ENCODE measurements around the gene SEMA3A. TPM values are rescaled to one million over a fixed set of nuclear protein-coding genes. Genes with fewer than 3 reads are reported as not detected.

Gene SEMA3A
- total RNA-seq, 1 donor from 2014 or later: 6.2 TPM

GRCh38 chr7:84188786-84189405, 5.7 kb downstream of the SEMA3A start:
- peak; percentile 57 for TF ChIP-seq CTCF (IDR thresholded peaks at IDR 0.05; ENCODE audit: insufficient read depth, low read length, poor library complexity, severe bottlenecking)
- H3K4me3 ChIP-seq (ENCODE audit: low read depth, low read length): no peak overlapping the region
- no peak for DNase-seq (ENCODE audit: low read depth)

GRCh38 chr7:84187813-84188510, 6.6 kb downstream of the SEMA3A start:
- H3K4me3 ChIP-seq (ENCODE audit: low read depth, low read length): no peak overlapping the region
- no peak for TF ChIP-seq CTCF (IDR thresholded peaks at IDR 0.05; ENCODE audit: insufficient read depth, low read length, poor library complexity, severe bottlenecking)
- no peak for DNase-seq (ENCODE audit: low read depth)
- H3K36me3 ChIP-seq (ENCODE audit: control insufficient read depth, insufficient read depth, low read length): no peaks in the 10 kb centered on the region
- H3K27me3 ChIP-seq (ENCODE audit: control insufficient read depth, insufficient read depth, low read length): no peaks in the 10 kb centered on the region

More at GRCh38 chr7:84188786-84189405, 5.7 kb downstream of the SEMA3A start:
- Histone ChIP-seq H3K36me3 (ENCODE audit: control insufficient read depth, insufficient read depth, low read length) (no peaks in the 10 kb centered on the region), H3K27me3 (ENCODE audit: control insufficient read depth, insufficient read depth, low read length) (no peaks in the 10 kb centered on the region)

GRCh38 chr7:84187087-84187805, 7.3 kb downstream of the SEMA3A start:
- Histone ChIP-seq H3K27me3 (ENCODE audit: control insufficient read depth, insufficient read depth, low read length) (no peaks in the 10 kb centered on the region), H3K4me3 (ENCODE audit: low read depth, low read length) (no peak overlapping the region), H3K36me3 (ENCODE audit: control insufficient read depth, insufficient read depth, low read length) (no peaks in the 10 kb centered on the region)
- no peak for DNase-seq (ENCODE audit: low read depth)
- no peak for TF ChIP-seq CTCF (IDR thresholded peaks at IDR 0.05; ENCODE audit: insufficient read depth, low read length, poor library complexity, severe bottlenecking)

DNA sequence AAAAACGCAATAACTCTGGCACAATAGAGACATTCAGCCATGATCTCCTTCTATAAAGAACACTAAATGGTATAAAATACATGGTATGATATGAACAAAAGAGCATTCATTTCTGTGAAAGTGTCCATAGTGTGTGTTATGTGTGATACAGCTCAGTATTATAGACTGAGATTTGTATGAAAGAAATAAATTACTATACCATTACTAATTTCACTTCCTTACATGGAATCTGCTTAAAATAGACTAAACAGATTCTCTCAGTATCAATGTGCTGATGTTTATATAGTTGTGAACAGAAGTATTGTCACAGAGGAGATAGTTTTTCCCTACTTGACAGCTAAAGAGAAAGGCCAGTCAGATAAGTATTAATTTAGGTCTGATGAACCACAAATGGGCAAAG, 10.8 kb downstream of the SEMA3A start:
- no peak for TF ChIP-seq CTCF (IDR thresholded peaks at IDR 0.05; ENCODE audit: insufficient read depth, low read length, poor library complexity, severe bottlenecking)
- Histone ChIP-seq H3K27me3 (ENCODE audit: control insufficient read depth, insufficient read depth, low read length) (no peaks in the 10 kb centered on the region), H3K4me3 (ENCODE audit: low read depth, low read length) (no peak overlapping the region), H3K36me3 (ENCODE audit: control insufficient read depth, insufficient read depth, low read length) (no peaks in the 10 kb centered on the region)
- no peak for DNase-seq (ENCODE audit: low read depth)

GRCh38 chr7:84182301-84182700, 12.3 kb downstream of the SEMA3A start:
- no peaks in the 10 kb centered on the region for H3K27me3 ChIP-seq (ENCODE audit: control insufficient read depth, insufficient read depth, low read length)
- H3K36me3 ChIP-seq (ENCODE audit: control insufficient read depth, insufficient read depth, low read length): no peaks in the 10 kb centered on the region
- no peak for TF ChIP-seq CTCF (IDR thresholded peaks at IDR 0.05; ENCODE audit: insufficient read depth, low read length, poor library complexity, severe bottlenecking)
- no peak overlapping the region for H3K4me3 ChIP-seq (ENCODE audit: low read depth, low read length)
- no peak for DNase-seq (ENCODE audit: low read depth)
